NCI-H446 treated with DMSO at 0.1 percent for 48 hours (cell line): Measurements from ENCODE around the gene TYMP.
A peak's percentile ranks its signal among the peaks of the same experiment; 100 is the strongest.
"Not testable (repeated sequence)": the region's sequence is repeated elsewhere in the genome, so short reads cannot be mapped to it uniquely, and the experiment has no call there.

Experiments
- DNase-seq: peaks from one replicate; lab custom pipeline; 2025; lab: John Stamatoyannopoulos, UW

TYMP gene

GRCh38 chr22:50537765-50538164 is 8.0 kb upstream of the TYMP start:
- no peak for DNase-seq

- no peak for DNase-seq
These were observed 6.4 kb upstream of the TYMP start for GRCh38 chr22:50536226-50536625.

- DNase-seq, result no peak
These were observed 5.3 kb upstream of the TYMP start for GRCh38 chr22:50535113-50535512.

GRCh38 chr22:50533856-50534711 is 4.3 kb upstream of the TYMP start:
- DNase-seq, result not testable (repeated sequence)

- no peak for DNase-seq
These were observed 3.3 kb upstream of the TYMP start for GRCh38 chr22:50532824-50533796.

- DNase-seq, result no peak
These were observed 2.3 kb upstream of the TYMP start for GRCh38 chr22:50531962-50532674.

GRCh38 chr22:50531546-50531961 is 1.7 kb upstream of the TYMP start:
- DNase-seq, result no peak

- no peak for DNase-seq
These were observed 1.2 kb upstream of the TYMP start for GRCh38 chr22:50530877-50531545.

GRCh38 chr22:50530580-50530876 is 716 bp upstream of the TYMP start:
- no peak for DNase-seq

GRCh38 chr22:50529416-50529896 is 356 bp downstream of the TYMP start:
- no peak for DNase-seq

GRCh38 chr22:50528682-50529415 is 963 bp downstream of the TYMP start:
- DNase-seq, result no peak

GRCh38 chr22:50527921-50528681 is 1.7 kb downstream of the TYMP start:
- DNase-seq, result no peak

GRCh38 chr22:50526834-50527801 is 2.7 kb downstream of the TYMP start:
- DNase-seq, result no peak

- peak; percentile 59 for DNase-seq
These were observed 3.5 kb downstream of the TYMP start for GRCh38 chr22:50526108-50526833.

GRCh38 chr22:50525858-50526107 is 4.0 kb downstream of the TYMP start:
- no peak for DNase-seq

- DNase-seq, result peak; percentile 90
These were observed 4.5 kb downstream of the TYMP start, which contains the start of gene SCO2 for GRCh38 chr22:50525104-50525857. Gene SCO2, minus strand, starts transcription at chr22:50525598. Its CDS starts 1,187 bp downstream, at chr22:50524411.

- no peak for DNase-seq
These were observed 5.1 kb downstream of the TYMP start for GRCh38 chr22:50524676-50525103.
